Measurements from ENCODE around the gene TGFBR1. TPM values are rescaled to one million over a fixed set of nuclear protein-coding genes. Genes with fewer than 3 reads are reported as not detected.

TGFBR1 gene
- total and polyA plus RNA-seq, 2 donors: 14.9 to 120 TPM

DNA sequence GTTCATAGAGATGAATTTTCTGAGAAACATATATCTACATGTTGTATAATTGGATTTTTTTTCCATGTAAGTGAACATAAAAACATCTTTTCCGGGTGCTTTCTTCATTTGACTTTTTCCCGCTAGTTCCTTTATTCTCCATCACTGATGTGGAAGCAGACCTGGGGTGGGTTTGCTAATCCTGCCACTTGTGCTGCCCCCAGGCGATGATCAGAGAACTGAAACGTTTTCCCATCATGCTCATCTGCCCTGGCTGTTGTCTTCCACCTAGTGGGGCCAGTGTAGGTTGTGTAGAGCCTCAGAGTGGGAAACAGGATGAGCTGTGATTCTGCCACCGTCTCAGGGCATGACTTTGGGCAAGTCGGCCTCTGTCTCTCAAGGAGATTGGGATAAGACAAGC is 34.2 kb upstream of the TGFBR1 start:
- Histone ChIP-seq H3K4me1 (ENCODE audit: insufficient read depth) (no peaks in the 10 kb centered on the region), H3K36me3 (ENCODE audit: insufficient read depth) (no peaks in the 10 kb centered on the region), H3K4me3 (ENCODE audit: low read depth, low read length) (no peak overlapping the region), H3K27ac (ENCODE audit: low read depth) (no peak overlapping the region)
- no peak for DNase-seq (ENCODE audit: extremely low spot score)
- WGBS: 78% methylated on average over 6 of the region's 6 CpGs

DNA sequence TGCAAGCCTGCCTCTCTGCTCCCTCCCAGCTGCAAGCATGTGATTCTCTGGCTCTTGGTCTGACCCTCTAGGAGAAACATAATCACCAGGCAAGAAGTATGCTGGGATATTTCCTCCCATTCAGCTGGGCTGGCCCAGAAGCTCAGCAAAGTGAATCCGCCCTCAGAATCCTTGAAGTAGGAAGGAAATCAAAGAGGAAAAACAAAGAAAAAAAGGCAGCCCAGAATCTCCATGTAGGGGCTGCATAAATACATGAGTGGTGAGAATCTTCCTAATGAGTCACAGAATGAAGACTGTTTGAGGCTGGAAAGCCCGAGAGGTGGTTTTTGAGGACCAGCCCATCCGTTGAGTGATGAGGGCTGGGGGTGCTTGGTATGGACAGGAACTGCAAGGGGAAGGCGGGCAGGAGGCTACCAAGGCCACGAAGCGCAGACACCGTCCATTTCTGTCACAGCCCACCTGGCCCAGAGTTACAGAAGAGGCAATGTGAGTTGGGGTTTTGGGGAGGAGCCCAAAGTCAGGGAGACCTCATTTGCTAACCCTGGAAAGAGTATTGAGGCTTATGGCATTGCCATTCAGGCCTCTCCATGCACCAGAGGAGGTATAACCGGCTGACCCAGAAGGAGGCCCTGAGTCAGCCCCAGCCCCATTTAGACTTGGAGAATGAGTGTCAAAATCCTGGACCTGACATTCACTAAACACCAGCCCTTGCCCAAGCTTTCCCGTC is 33.4 kb upstream of the TGFBR1 start:
- H3K36me3 ChIP-seq (ENCODE audit: insufficient read depth): no peaks in the 10 kb centered on the region
- H3K4me1 ChIP-seq (ENCODE audit: insufficient read depth): no peaks in the 10 kb centered on the region
- WGBS: 86% methylated on average over 9 of the region's 9 CpGs
- no peak overlapping the region for H3K27ac ChIP-seq (ENCODE audit: low read depth)
- DNase-seq (ENCODE audit: extremely low spot score): no peak
- H3K4me3 ChIP-seq (ENCODE audit: low read depth, low read length): no peak overlapping the region

DNA sequence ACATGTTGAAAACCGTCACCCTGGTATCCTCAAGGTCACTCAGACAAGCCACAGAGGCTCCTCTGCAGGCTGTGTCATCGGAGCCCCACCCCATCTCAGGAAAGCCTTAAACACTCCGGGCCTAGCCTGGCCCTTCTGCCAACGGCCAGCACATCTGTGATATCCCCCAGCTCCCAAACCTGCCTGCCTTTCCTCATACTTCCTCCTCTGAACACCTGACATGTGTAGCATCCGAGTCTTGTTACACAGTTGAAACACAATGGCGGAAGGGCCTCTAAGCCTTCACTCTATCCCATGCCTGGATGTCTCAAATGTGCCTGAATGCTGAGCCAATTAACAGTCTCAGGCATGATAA is 32.9 kb upstream of the TGFBR1 start:
- WGBS: 80% methylated on average over 6 of the region's 6 CpGs
- Histone ChIP-seq H3K36me3 (ENCODE audit: insufficient read depth) (no peaks in the 10 kb centered on the region), H3K4me1 (ENCODE audit: insufficient read depth) (no peaks in the 10 kb centered on the region), H3K27ac (ENCODE audit: low read depth) (no peak overlapping the region), H3K4me3 (ENCODE audit: low read depth, low read length) (no peak overlapping the region)
- no peak for DNase-seq (ENCODE audit: extremely low spot score)

DNA sequence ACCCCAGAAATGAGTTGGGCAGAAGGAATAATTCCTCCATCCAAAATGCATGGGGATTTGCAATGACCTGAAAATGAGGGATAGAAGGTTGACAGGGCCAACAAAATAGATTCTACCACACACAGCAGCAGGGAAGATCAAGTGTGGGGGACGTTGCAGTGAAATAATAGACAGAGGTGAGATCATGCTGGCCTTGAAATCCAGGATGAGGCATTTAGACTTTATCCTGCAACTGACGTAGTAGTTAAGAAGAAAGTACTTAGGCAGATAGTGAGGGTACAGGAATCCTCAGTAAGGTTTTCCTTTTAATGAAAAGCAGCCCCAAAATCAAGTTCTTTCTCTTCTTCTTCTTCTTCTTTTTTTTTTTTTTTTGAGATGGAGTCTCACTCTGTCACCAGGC is 31.6 kb upstream of the TGFBR1 start:
- DNase-seq (ENCODE audit: extremely low spot score): no peak
- H3K27ac ChIP-seq (ENCODE audit: low read depth): no peak overlapping the region

DNA sequence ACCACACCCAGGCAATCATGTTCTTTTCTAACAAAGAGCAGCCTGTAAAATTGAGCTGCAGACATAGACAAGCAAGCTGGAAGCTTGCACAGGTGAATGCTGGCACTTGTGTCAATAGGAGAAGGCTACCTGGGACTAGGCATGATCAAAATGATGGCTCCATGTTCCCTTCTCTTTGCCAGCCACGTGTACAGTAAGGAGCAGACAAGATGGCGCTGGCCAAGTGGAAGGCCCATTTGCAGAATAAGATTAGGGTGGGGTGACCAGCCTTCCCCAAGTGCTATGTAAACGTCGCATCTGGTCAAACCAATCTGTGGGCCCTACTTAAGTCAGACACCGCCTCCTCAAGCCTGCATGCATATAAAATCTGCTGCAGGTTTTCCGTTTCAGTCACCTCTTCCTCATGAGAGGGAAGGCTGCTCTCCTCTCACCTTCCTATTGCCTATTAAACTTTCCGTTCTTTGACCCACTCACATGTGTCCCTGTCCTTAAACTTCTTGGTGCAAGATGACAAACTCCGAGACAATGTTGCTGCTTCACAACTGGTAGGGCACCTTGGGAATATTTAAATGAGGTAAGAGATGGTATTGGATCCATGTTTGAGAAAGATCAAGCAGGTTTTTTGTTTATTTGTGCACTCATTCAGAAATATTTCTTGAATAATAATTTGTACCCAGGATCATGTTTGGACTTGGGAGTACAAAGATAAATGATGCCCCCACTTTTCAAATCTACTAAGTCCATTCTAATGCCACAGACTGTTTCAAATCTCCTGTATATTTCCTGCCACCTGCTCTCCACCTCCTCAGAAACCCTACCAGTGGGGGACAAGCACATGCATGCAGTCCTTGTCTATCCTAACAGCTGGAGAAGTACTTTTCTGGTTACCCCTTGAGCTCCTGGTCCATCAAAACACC is 30.7 kb upstream of the TGFBR1 start:
- 87% methylated on average over 8 of the region's 8 CpGs for WGBS
- Histone ChIP-seq H3K36me3 (ENCODE audit: insufficient read depth) (no peaks in the 10 kb centered on the region), H3K27ac (ENCODE audit: low read depth) (no peak overlapping the region), H3K4me3 (ENCODE audit: low read depth, low read length) (no peak overlapping the region), H3K4me1 (ENCODE audit: insufficient read depth) (no peaks in the 10 kb centered on the region)
- DNase-seq (ENCODE audit: extremely low spot score): no peak

More for the DNA sequence above, 31.6 kb upstream of the TGFBR1 start:
- Histone ChIP-seq H3K4me1 (ENCODE audit: insufficient read depth) (no peaks in the 10 kb centered on the region), H3K4me3 (ENCODE audit: low read depth, low read length) (no peak overlapping the region), H3K36me3 (ENCODE audit: insufficient read depth) (no peaks in the 10 kb centered on the region)
- 66% methylated on average over 2 of the region's 2 CpGs for WGBS

DNA sequence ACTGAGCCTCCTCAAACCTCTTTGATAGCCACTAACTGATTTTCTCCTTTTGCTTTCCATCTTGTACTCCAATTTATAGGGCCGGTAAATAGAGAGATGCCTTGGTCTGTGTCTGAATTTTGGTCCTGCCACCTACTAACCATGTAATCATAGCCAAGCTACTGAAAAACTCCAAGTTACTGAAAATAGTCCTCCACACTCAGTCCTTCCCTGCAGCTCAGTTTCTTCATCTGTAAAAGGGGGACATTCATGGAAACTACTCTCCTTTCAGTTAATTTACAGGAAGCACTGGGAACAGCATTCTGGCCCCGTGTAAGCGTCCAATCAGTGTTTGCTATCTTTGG is 30.0 kb upstream of the TGFBR1 start:
- Histone ChIP-seq H3K4me3 (ENCODE audit: low read depth, low read length) (no peak overlapping the region), H3K27ac (ENCODE audit: low read depth) (no peak overlapping the region), H3K4me1 (ENCODE audit: insufficient read depth) (no peaks in the 10 kb centered on the region), H3K36me3 (ENCODE audit: insufficient read depth) (no peaks in the 10 kb centered on the region)
- 86% methylated on average over 3 of the region's 3 CpGs for WGBS
- no peak for DNase-seq (ENCODE audit: extremely low spot score)

DNA sequence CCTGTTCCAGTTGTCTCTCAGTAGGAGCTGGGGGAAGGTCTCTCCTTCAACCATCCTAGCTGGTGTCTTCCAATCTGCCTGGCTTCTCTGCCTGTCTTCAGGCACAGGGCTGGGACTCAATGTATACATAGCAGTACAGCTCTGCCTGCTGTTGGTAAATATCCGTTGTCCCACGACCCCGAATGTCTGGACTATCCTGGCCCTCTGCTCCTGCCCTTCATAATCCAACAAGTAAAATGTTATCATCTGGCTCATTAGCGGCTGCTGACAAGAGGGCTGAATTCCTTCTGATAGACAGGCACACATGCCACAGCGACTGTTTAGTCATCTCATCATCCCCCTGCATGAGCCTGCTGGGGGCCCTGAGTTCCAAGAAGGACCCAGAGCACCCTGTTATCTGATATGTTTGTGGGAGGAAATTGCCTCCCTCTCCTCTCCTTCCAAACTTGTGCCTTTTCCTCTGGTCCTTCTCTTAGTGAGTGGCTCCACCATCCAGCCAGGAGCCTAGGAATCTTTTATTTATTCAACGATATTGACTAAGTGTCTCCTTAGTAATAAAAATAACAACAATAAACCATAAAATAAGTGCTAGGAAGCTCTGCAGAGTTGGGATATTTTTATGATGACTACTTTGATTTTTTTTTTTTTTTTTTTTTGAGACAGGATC is 29.5 kb upstream of the TGFBR1 start:
- no peak overlapping the region for H3K4me3 ChIP-seq (ENCODE audit: low read depth, low read length)
- H3K27ac ChIP-seq (ENCODE audit: low read depth): no peak overlapping the region
- DNase-seq (ENCODE audit: extremely low spot score): no peak
- WGBS: 45% methylated on average over 6 of the region's 6 CpGs
- H3K4me1 ChIP-seq (ENCODE audit: insufficient read depth): no peaks in the 10 kb centered on the region
- no peaks in the 10 kb centered on the region for H3K36me3 ChIP-seq (ENCODE audit: insufficient read depth)

DNA sequence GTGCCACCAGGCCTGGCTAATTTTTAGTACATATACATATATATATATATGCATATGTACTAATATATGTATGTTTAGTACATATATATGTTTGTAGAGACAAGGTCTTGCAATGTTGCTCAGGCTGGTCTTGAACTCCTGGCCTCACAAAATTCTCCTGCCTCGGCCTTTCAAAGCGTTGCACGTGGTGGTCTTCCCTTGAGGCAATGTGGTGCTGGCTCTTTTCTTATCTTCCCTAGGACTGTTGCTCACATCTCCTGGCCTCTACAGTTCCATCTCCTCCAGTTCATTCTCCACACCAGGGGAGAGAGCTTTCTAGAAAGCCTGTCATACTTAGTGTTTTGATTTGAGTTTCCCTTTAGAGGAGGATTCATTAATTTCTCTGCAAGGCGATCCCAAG is 28.9 kb upstream of the TGFBR1 start:
- H3K27ac ChIP-seq (ENCODE audit: low read depth): no peak overlapping the region
- no peaks in the 10 kb centered on the region for H3K4me1 ChIP-seq (ENCODE audit: insufficient read depth)
- H3K36me3 ChIP-seq (ENCODE audit: insufficient read depth): no peaks in the 10 kb centered on the region
- 90% methylated on average over 4 of the region's 4 CpGs for WGBS
- H3K4me3 ChIP-seq (ENCODE audit: low read depth, low read length): no peak overlapping the region
- DNase-seq (ENCODE audit: extremely low spot score): no peak

DNA sequence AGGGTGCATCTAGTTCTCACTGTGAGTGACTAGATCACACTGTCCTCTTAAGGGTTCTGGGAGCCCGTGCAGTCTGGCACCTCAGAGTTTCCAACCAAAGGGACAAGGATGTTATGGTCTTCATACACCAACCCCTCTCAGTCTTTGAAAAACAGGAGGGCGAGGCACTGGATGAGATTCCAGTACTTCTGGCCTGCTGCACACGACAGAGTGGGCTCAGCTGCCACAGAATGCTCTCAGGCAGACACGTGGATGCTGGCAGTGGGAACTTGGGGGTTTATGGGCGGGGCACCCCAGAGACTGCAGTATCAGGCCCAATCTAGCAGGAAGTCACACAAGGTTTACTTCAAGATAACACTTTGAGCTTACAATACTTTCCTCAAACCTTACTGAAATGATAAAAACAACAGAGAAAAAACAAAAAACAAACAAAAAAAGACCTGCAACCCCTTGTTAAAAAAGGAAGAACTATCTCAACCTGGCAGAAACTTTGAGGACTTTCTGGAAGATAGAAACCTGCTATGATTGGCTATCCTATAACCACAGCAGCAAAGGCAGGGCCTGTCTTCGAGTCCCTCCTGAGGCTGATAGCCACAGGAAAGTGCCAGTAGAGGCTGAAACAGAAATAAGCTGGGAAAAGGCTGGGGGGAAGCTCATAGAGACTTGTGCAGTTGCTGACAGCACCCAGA is 28.3 kb upstream of the TGFBR1 start:
- no peaks in the 10 kb centered on the region for H3K36me3 ChIP-seq (ENCODE audit: insufficient read depth)
- no peak overlapping the region for H3K27ac ChIP-seq (ENCODE audit: low read depth)
- WGBS: 41% methylated on average over 6 of the region's 6 CpGs
- no peak for DNase-seq (ENCODE audit: extremely low spot score)
- no peak overlapping the region for H3K4me3 ChIP-seq (ENCODE audit: low read depth, low read length)
- no peaks in the 10 kb centered on the region for H3K4me1 ChIP-seq (ENCODE audit: insufficient read depth)

DNA sequence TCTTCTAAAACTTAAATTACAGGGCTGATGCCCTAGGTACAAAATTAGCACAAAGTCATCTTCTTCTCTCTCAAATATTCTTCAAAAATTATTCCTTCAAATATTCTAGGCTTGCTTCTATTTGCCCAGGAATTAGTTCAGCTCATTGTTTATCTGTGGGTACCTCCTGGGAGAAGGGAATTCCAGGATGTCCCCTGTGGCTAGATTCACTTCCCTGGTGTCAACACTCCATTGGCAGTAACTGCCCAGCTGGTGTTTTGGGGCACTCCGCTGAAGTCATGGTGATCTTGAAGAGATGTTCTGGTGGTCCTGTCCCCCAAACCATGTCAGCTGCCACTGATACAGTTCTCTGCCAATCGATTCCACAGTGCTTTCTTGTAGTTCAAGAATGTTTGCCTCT is 26.2 kb upstream of the TGFBR1 start:
- 80% methylated on average over 2 of the region's 2 CpGs for WGBS
- Histone ChIP-seq H3K4me1 (ENCODE audit: insufficient read depth) (no peaks in the 10 kb centered on the region), H3K4me3 (ENCODE audit: low read depth, low read length) (no peak overlapping the region), H3K36me3 (ENCODE audit: insufficient read depth) (no peaks in the 10 kb centered on the region), H3K27ac (ENCODE audit: low read depth) (no peak overlapping the region)
- no peak for DNase-seq (ENCODE audit: extremely low spot score)

DNA sequence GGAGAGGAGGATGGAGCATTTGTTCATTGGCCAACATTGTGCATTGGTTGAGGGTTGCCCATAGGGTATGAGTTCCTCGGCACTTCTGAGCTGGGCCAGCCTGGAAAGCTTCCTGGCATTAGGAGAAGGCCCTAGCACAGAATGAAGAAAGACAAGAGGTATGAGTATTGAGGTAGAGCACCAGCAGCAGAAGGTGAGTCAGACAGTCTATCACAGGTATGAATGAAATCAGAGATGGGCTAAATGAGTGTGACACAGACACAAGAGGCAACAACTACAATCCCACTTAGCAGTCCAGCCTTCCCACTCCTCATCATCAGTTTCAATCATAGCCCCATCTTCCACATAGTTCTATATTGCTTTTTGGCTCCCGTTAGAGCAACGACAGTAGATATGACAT is 25.4 kb upstream of the TGFBR1 start:
- Histone ChIP-seq H3K4me3 (ENCODE audit: low read depth, low read length) (no peak overlapping the region), H3K27ac (ENCODE audit: low read depth) (no peak overlapping the region), H3K36me3 (ENCODE audit: insufficient read depth) (no peaks in the 10 kb centered on the region), H3K4me1 (ENCODE audit: insufficient read depth) (no peaks in the 10 kb centered on the region)
- 92% methylated on average over 3 of the region's 3 CpGs for WGBS
- DNase-seq (ENCODE audit: extremely low spot score): no peak

DNA sequence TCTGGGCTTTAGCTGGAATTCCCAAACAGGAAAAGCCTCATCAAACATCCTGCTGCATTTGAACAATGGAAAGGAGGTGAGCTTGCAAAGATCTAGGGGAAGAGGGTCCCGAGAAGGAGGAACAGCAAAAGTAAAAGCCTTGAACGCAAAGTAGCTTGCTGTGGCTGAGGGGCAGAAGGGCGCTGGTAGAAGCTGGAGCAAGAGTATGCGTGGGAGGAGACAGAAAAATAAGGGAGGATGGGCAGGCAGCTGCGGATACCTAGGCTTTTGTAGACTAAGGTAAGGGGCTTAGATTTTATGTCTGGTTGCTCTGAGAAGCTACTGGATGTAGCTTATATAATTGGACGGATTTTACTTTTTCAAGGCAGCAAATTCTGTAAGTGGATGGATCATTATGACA is 21.9 kb upstream of the TGFBR1 start:
- Histone ChIP-seq H3K4me1 (ENCODE audit: insufficient read depth) (no peaks in the 10 kb centered on the region), H3K27ac (ENCODE audit: low read depth) (no peak overlapping the region), H3K36me3 (ENCODE audit: insufficient read depth) (no peaks in the 10 kb centered on the region), H3K4me3 (ENCODE audit: low read depth, low read length) (no peak overlapping the region)
- DNase-seq (ENCODE audit: extremely low spot score): no peak
- 87% methylated on average over 6 of the region's 6 CpGs for WGBS

Measured in urinary bladder (tissue), 4 donors.